OCI-LY1 (cell line): Measurements from ENCODE around the gene PDE8A.

Experiments used
- CTCF ChIP-seq: fragments of 200-600 bp; sonication (generic), shearing (Covaris generic); IDR thresholded peaks from 2 replicates; pipeline ENCODE4 v1.5.1; 2017; ENCODE audit warnings: mild to moderate bottlenecking, antibody characterized with exemption, low read length, moderate library complexity, mixed read lengths
- EZH2 ChIP-seq: fragments of 200-600 bp; sonication (generic), shearing (Covaris generic); IDR thresholded peaks from 2 replicates; pipeline ENCODE4 v1.8.0; 2017; ENCODE audit warnings: borderline replicate concordance, mixed run types, mild to moderate bottlenecking, antibody characterized with exemption, low read length, moderate library complexity, mixed read lengths

GRCh38 chr15:85011160-85011571, 29.5 kb downstream of the PDE8A start:
- no peak for TF ChIP-seq CTCF
- no peak for TF ChIP-seq EZH2
